GM12891 (cell line): ENCODE measurements around the gene TROAP.
A peak's percentile ranks its signal among the peaks of the same experiment; 100 is the strongest.

Source experiments
- POLR2A ChIP-seq: IDR thresholded peaks from 2 replicates; pipeline ENCODE4 v1.6.1; 2011; ENCODE audit warnings: low read depth, low read length, control low read depth
- POLR2AphosphoS5 ChIP-seq: IDR thresholded peaks from 2 replicates; pipeline ENCODE4 v1.6.1; 2011; ENCODE audit warnings: low read depth, low read length, control low read depth
- POU2F2 ChIP-seq: IDR thresholded peaks from 2 replicates; pipeline ENCODE4 v1.6.1; 2011; ENCODE audit warnings: low read depth, mild to moderate bottlenecking, control low read depth, low read length, moderate library complexity
- SPI1 ChIP-seq: IDR thresholded peaks from 2 replicates; pipeline ENCODE4 v1.6.1; 2011; ENCODE audit warnings: low read depth, low read length, control low read depth
- TAF1 ChIP-seq: IDR thresholded peaks from 2 replicates; pipeline ENCODE4 v1.6.1; 2011; ENCODE audit warnings: low read depth, low read length, control low read depth

- TF ChIP-seq POLR2A (0 out of 2 replicates have a peak, but pooled peaks have one; percentile 46), POLR2AphosphoS5 (no peak), TAF1 (no peak), SPI1 (no peak), POU2F2 (0 out of 2 replicates have a peak, but pooled peaks have one; percentile 17)
Measured at GRCh38 chr12:49366652-49367380, 43.8 kb downstream of the TROAP start.
